ENCODE results near the gene CCDC107. TPM values are rescaled to one million over a fixed set of nuclear protein-coding genes. Genes with fewer than 3 reads are reported as not detected.

The CCDC107 gene
- total RNA-seq, 3 donors from 2014 or later (not counting 1 experiment from before 2014, with no cell fraction given), result 30.9 to 37.9 (median 36.8) TPM

DNA sequence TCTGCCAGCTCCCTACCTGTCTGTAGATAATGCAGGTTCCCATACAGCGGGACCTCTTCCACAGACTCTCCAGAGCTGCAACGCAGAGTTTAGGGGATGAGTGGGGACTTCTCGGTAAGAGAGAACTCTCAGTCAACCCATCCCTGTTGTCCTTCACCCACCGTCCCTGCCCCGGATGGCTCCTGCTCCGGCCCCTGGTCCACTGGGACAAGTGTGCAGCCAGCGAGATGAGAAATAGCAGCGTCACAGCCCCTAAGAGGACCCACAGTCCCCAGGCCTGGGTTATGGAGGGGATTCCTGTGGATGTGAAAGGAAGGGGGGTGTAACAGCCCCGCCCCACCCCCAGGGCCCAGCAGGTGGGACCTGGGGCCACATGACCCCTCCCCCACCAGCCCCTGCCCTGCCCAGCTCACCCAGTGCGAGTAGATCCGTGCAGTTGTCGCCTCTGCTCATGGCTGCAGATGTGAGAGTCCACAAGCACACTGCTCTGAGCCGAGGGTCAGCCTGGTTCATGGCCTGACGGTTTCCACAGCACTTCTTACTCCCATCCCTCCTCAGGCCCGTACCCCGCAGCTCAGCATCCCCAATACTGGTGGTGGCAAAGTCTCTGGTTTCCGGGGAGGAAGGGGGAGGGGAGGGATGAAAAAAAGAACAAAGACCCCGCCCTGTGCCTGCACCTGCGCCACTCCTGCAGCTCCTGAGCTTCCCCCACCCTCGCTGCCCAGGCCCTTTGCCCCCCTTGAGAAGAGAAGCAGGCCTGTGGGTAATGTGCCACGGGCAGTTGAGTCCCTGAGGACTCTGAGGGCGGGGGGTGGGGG is 7.5 kb upstream of the CCDC107 start, which contains the start of gene SIT1:
SIT1 (minus strand) TSS at position 591 of the 818 bp plus-strand sequence; CDS start at position 513, 78 bp downstream.
- 54% methylated on average over 18 of the region's 22 CpGs for WGBS (ENCODE audit: insufficient coverage)
- intact Hi-C loops (cut with micrococcal nuclease), result no loop called here

DNA sequence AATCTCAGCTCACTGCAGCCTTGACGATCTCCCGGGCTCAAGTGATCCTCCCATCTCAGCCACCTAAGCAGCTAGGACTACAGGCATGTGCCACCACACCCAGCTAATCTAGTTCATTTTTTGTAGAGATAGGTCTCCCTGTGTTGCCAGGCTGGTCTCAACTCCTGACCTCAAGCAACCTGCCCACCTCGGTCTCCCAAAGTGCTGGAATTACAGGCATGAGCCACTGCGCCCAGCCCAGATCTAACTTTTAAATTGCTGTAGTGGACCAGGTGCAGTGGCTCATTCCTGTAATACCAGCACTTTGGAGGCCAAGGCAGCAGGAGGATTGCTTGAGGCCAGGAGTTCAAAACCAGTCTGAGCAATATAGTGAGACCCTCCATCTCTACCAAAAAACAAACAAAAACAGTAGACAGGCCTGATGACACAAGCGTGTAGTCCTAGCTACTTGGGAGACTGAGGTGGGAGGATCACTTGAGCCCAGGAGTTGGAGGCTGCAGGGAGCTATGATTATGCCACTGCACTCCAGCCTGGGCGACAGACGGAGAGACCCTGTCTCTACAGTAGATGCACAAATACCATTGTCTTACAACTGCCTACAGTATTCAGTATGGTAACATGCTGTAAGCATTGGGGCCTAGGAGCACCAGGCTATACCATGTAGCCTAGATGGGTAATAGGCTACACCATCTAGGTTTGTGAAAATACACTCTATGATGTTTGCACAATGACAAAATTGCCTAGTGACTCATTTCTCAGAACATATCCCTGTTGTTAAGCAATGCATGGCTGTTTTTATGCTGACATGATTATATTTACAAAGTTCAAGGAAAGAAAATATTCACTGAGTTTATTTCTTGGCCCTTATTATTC is 5.9 kb upstream of the CCDC107 start:
- H3K36me3 ChIP-seq (ENCODE audit: control insufficient read depth, insufficient read depth, low read length), result no peaks in the 10 kb centered on the region
- DNase-seq, result no peak
- Mint-ChIP-seq H3K27ac (no peak overlapping the region), H3K36me3 (no peaks in the 10 kb centered on the region), H3K9me3 (no peaks in the 10 kb centered on the region), H3K4me1 (peaks cover 41 to 42% of the 10 kb centered on the region in 2 donors), H3K4me3 (no peak overlapping the region), H3K27me3 (ENCODE audit: low read depth in 2 of 2) (no peaks in the 10 kb centered on the region)
- no peak overlapping the region for H3K4me3 ChIP-seq (ENCODE audit: low read length)
- peaks cover 59% of the 10 kb centered on the region for H3K4me1 ChIP-seq (ENCODE audit: control insufficient read depth, insufficient read depth, low read length)
- ATAC-seq, result no peak
- H3K27ac ChIP-seq (ENCODE audit: low read length), result no peak overlapping the region
- intact Hi-C loops (cut with micrococcal nuclease), result no loop called here
- H3K9me3 ChIP-seq (ENCODE audit: control insufficient read depth, insufficient read depth, low read length), result no peaks in the 10 kb centered on the region
- 93% methylated on average over 6 of the region's 7 CpGs for WGBS (ENCODE audit: insufficient coverage)
- TF ChIP-seq, protein P1, sequence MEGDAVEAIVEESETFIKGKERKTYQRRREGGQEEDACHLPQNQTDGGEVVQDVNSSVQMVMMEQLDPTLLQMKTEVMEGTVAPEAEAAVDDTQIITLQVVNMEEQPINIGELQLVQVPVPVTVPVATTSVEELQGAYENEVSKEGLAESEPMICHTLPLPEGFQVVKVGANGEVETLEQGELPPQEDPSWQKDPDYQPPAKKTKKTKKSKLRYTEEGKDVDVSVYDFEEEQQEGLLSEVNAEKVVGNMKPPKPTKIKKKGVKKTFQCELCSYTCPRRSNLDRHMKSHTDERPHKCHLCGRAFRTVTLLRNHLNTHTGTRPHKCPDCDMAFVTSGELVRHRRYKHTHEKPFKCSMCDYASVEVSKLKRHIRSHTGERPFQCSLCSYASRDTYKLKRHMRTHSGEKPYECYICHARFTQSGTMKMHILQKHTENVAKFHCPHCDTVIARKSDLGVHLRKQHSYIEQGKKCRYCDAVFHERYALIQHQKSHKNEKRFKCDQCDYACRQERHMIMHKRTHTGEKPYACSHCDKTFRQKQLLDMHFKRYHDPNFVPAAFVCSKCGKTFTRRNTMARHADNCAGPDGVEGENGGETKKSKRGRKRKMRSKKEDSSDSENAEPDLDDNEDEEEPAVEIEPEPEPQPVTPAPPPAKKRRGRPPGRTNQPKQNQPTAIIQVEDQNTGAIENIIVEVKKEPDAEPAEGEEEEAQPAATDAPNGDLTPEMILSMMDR (IDR thresholded peaks at IDR 0.05), result no peak
- H3K27me3 ChIP-seq (ENCODE audit: control insufficient read depth, insufficient read depth, low read length), result no peaks in the 10 kb centered on the region

More for the DNA sequence above, 7.5 kb upstream of the CCDC107 start, which contains the start of gene SIT1:
- ATAC-seq (no peak), DNase-seq (peak in 1 of 2 donors; percentile 67)
- Mint-ChIP-seq H3K4me3 (peak within 1 kb of the TSS; percentile 25), H3K27ac (peak within 1 kb of the TSS in 1 of 2 donors; percentile 98), H3K4me1 (peaks cover 33 to 39% of the 10 kb centered on the region in 2 donors), H3K9me3 (no peaks in the 10 kb centered on the region), H3K36me3 (no peaks in the 10 kb centered on the region), H3K27me3 (ENCODE audit: low read depth in 2 of 2) (no peaks in the 10 kb centered on the region)
- H3K36me3 ChIP-seq (ENCODE audit: control insufficient read depth, insufficient read depth, low read length), result no peaks in the 10 kb centered on the region
- no peaks in the 10 kb centered on the region for H3K9me3 ChIP-seq (ENCODE audit: control insufficient read depth, insufficient read depth, low read length)
- peak within 1 kb of the TSS; percentile 31 for H3K4me3 ChIP-seq (ENCODE audit: low read length)
- peak within 1 kb of the TSS; percentile 42 for H3K27ac ChIP-seq (ENCODE audit: low read length)
- peaks cover 58% of the 10 kb centered on the region for H3K4me1 ChIP-seq (ENCODE audit: control insufficient read depth, insufficient read depth, low read length)
- TF ChIP-seq, protein P1 (IDR thresholded peaks at IDR 0.05), result no peak
- H3K27me3 ChIP-seq (ENCODE audit: control insufficient read depth, insufficient read depth, low read length), result no peaks in the 10 kb centered on the region

DNA sequence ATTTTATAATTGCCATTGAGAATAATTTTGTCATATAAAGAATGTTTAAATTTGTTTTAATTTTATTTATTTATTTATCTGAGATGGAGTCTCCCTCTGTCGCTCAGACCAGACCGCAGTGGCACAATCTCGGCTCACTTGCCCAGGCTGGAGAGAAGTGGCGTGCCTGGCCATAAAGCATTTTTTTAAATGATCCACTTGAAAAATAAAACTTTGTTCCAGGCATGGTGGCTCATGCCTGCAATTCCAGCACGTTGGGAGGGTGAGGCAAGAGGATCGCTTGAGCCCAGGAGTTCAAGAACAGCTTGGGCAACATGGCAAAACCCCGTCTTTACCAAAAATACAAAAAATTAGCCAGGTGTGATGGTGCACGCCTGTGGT is 5.3 kb upstream of the CCDC107 start:
- WGBS (ENCODE audit: insufficient coverage), result 100% methylated on average over 8 of the region's 8 CpGs
- H3K4me3 ChIP-seq (ENCODE audit: low read length), result no peak overlapping the region
- no peak for DNase-seq
- peaks cover 59% of the 10 kb centered on the region for H3K4me1 ChIP-seq (ENCODE audit: control insufficient read depth, insufficient read depth, low read length)
- peaks cover 41 to 42% of the 10 kb centered on the region in 2 donors for H3K4me1 Mint-ChIP-seq
- no peaks in the 10 kb centered on the region for H3K27me3 ChIP-seq (ENCODE audit: control insufficient read depth, insufficient read depth, low read length)
- intact Hi-C loops (cut with micrococcal nuclease), result no loop called here
- no peak for ATAC-seq
- peaks cover 2% of the 10 kb centered on the region for H3K36me3 Mint-ChIP-seq
- H3K9me3 ChIP-seq (ENCODE audit: control insufficient read depth, insufficient read depth, low read length), result no peaks in the 10 kb centered on the region
- peaks cover 1 to 4% of the 10 kb centered on the region in 2 donors for H3K27me3 Mint-ChIP-seq (ENCODE audit: low read depth in 2 of 2)
- H3K9me3 Mint-ChIP-seq, result no peaks in the 10 kb centered on the region
- H3K4me3 Mint-ChIP-seq, result no peak overlapping the region
- H3K27ac Mint-ChIP-seq, result no peak overlapping the region
- no peak overlapping the region for H3K27ac ChIP-seq (ENCODE audit: low read length)
- TF ChIP-seq, protein P1 (IDR thresholded peaks at IDR 0.05), result no peak
- H3K36me3 ChIP-seq (ENCODE audit: control insufficient read depth, insufficient read depth, low read length), result no peaks in the 10 kb centered on the region
